Subcutaneous abdominal adipose tissue (tissue), 5 donors: ENCODE results near the gene GPC6.

ENCODE experiments used
- H3K27ac ChIP-seq: one replicate; pipeline ENCODE4 v1.7.0; 2013; ENCODE audit warnings: low read depth, mild to moderate bottlenecking, inconsistent platforms, low read length, moderate library complexity
- H3K27me3 ChIP-seq, 5 donors: one replicate each; pipeline ENCODE4 v1.7.0; 2013; ENCODE audit warnings: low read length in 5 of 5, inconsistent platforms in 1 of 5; ENCODE audit not compliant: control insufficient read depth in 5 of 5, insufficient read depth in 4 of 5
- H3K36me3 ChIP-seq, 5 donors: one replicate each; pipeline ENCODE4 v1.7.0; 2013; ENCODE audit warnings: low read length in 5 of 5; ENCODE audit not compliant: control insufficient read depth in 5 of 5, insufficient read depth in 5 of 5
- H3K4me1 ChIP-seq, 5 donors: one replicate each; pipeline ENCODE4 v1.7.0; 2013; ENCODE audit warnings: low read length in 5 of 5, mild to moderate bottlenecking in 3 of 5, moderate library complexity in 1 of 5; ENCODE audit not compliant: control insufficient read depth in 5 of 5, insufficient read depth in 5 of 5
- H3K4me3 ChIP-seq, 5 donors: one replicate each; pipeline ENCODE4 v1.7.0; 2013; ENCODE audit warnings: low read length in 5 of 5, low read depth in 1 of 5
- H3K9ac ChIP-seq, 5 donors: one replicate each; pipeline ENCODE4 v1.7.0; 2013; ENCODE audit warnings: low read length in 5 of 5, mild to moderate bottlenecking in 4 of 5, moderate library complexity in 3 of 5
- H3K9me3 ChIP-seq, 5 donors: one replicate each; pipeline ENCODE4 v1.7.0; 2013; ENCODE audit warnings: low read length in 5 of 5; ENCODE audit not compliant: control insufficient read depth in 5 of 5
- donor health status: healthy.
- donor health status: healthy.
- donor health status: healthy.
- donor health status: healthy.
- donor health status: healthy.

The GPC6 gene

GRCh38 chr13:94174009-94174408 lies 947.4 kb downstream of the GPC6 start:
- H3K9ac ChIP-seq, result no peak overlapping the region
- H3K9me3 ChIP-seq, result no peaks in the 10 kb centered on the region
- no peaks in the 10 kb centered on the region for H3K36me3 ChIP-seq
- no peak overlapping the region for H3K27ac ChIP-seq
- H3K27me3 ChIP-seq, result no peaks in the 10 kb centered on the region
- no peak overlapping the region for H3K4me3 ChIP-seq
- peaks cover 0 to 41% (median 14%) of the 10 kb centered on the region in 5 donors for H3K4me1 ChIP-seq

- Histone ChIP-seq H3K36me3 (no peaks in the 10 kb centered on the region), H3K4me3 (no peak overlapping the region), H3K27me3 (no peaks in the 10 kb centered on the region), H3K9ac (no peak overlapping the region), H3K4me1 (peaks cover 0 to 31% (median 5%) of the 10 kb centered on the region in 5 donors), H3K9me3 (no peaks in the 10 kb centered on the region), H3K27ac (no peak overlapping the region)
These were observed 948.5 kb downstream of the GPC6 start for GRCh38 chr13:94175076-94175475.

- Histone ChIP-seq H3K27ac (no peak overlapping the region), H3K36me3 (no peaks in the 10 kb centered on the region), H3K27me3 (no peaks in the 10 kb centered on the region), H3K4me3 (no peak overlapping the region), H3K9ac (no peak overlapping the region), H3K9me3 (no peaks in the 10 kb centered on the region), H3K4me1 (peaks cover 0 to 16% (median 0%) of the 10 kb centered on the region in 5 donors)
These were observed 950.0 kb downstream of the GPC6 start for GRCh38 chr13:94176561-94176960.

GRCh38 chr13:94177041-94177440 lies 950.4 kb downstream of the GPC6 start:
- no peak overlapping the region for H3K27ac ChIP-seq
- no peaks in the 10 kb centered on the region for H3K9me3 ChIP-seq
- H3K36me3 ChIP-seq, result no peaks in the 10 kb centered on the region
- peaks cover 0 to 15% (median 0%) of the 10 kb centered on the region in 5 donors for H3K4me1 ChIP-seq
- H3K27me3 ChIP-seq, result no peaks in the 10 kb centered on the region
- no peak overlapping the region for H3K4me3 ChIP-seq
- no peak overlapping the region for H3K9ac ChIP-seq

GRCh38 chr13:94178625-94179244 lies 952.1 kb downstream of the GPC6 start:
- H3K9me3 ChIP-seq, result no peaks in the 10 kb centered on the region
- H3K36me3 ChIP-seq, result no peaks in the 10 kb centered on the region
- H3K4me1 ChIP-seq, result peaks cover 0 to 10% (median 0%) of the 10 kb centered on the region in 5 donors
- H3K27ac ChIP-seq, result no peak overlapping the region
- H3K9ac ChIP-seq, result no peak overlapping the region
- no peaks in the 10 kb centered on the region for H3K27me3 ChIP-seq
- no peak overlapping the region for H3K4me3 ChIP-seq

GRCh38 chr13:94181461-94182107 lies 955.0 kb downstream of the GPC6 start:
- no peak overlapping the region for H3K27ac ChIP-seq

GRCh38 chr13:94182185-94182761 lies 955.7 kb downstream of the GPC6 start:
- Histone ChIP-seq H3K36me3 (no peaks in the 10 kb centered on the region), H3K27me3 (no peaks in the 10 kb centered on the region), H3K4me3 (no peak overlapping the region), H3K27ac (no peak overlapping the region), H3K9ac (no peak overlapping the region), H3K9me3 (no peaks in the 10 kb centered on the region), H3K4me1 (no peaks in the 10 kb centered on the region)

More at GRCh38 chr13:94181461-94182107, 955.0 kb downstream of the GPC6 start:
- H3K9me3 ChIP-seq, result no peaks in the 10 kb centered on the region
- no peak overlapping the region for H3K9ac ChIP-seq
- H3K4me3 ChIP-seq, result no peak overlapping the region
- H3K27me3 ChIP-seq, result no peaks in the 10 kb centered on the region
- peaks cover 0 to 3% (median 0%) of the 10 kb centered on the region in 5 donors for H3K4me1 ChIP-seq
- H3K36me3 ChIP-seq, result no peaks in the 10 kb centered on the region

- H3K27me3 ChIP-seq, result no peaks in the 10 kb centered on the region
- no peaks in the 10 kb centered on the region for H3K36me3 ChIP-seq
- no peaks in the 10 kb centered on the region for H3K4me1 ChIP-seq
- H3K9ac ChIP-seq, result no peak overlapping the region
- no peaks in the 10 kb centered on the region for H3K9me3 ChIP-seq
- H3K4me3 ChIP-seq, result no peak overlapping the region
- H3K27ac ChIP-seq, result no peak overlapping the region
These were observed 959.9 kb downstream of the GPC6 start for GRCh38 chr13:94186470-94186869.

GRCh38 chr13:94188201-94188854 lies 961.7 kb downstream of the GPC6 start:
- Histone ChIP-seq H3K36me3 (no peaks in the 10 kb centered on the region), H3K4me3 (no peak overlapping the region), H3K27ac (no peak overlapping the region), H3K9ac (no peak overlapping the region), H3K4me1 (peaks cover 0 to 2% (median 0%) of the 10 kb centered on the region in 5 donors), H3K9me3 (no peaks in the 10 kb centered on the region), H3K27me3 (no peaks in the 10 kb centered on the region)

- Histone ChIP-seq H3K36me3 (no peaks in the 10 kb centered on the region), H3K4me1 (peaks cover 0 to 10% (median 0%) of the 10 kb centered on the region in 5 donors), H3K27me3 (no peaks in the 10 kb centered on the region), H3K9ac (no peak overlapping the region), H3K9me3 (no peaks in the 10 kb centered on the region), H3K4me3 (no peak overlapping the region), H3K27ac (no peak overlapping the region)
These were observed 965.9 kb downstream of the GPC6 start for GRCh38 chr13:94192431-94192975.
